Nephron (organoid): ENCODE results near the gene ATF7.

ENCODE experiments used
- H3K27ac Mint-ChIP-seq, 3 experiments: 2 replicates each; pipeline ENCODE4 v1.8.0; 2020; ENCODE audit warnings: mixed read lengths in 3 of 3, mild to moderate bottlenecking in 2 of 3, moderate library complexity in 1 of 3
- H3K27me3 Mint-ChIP-seq: 2 replicates; pipeline ENCODE4 v1.8.0; 2021; ENCODE audit warnings: low read depth, mild to moderate bottlenecking, moderate library complexity, mixed read lengths
- H3K36me3 Mint-ChIP-seq: 2 replicates; pipeline ENCODE4 v1.8.0; 2020; ENCODE audit warnings: low read depth, mixed read lengths
- H3K4me1 Mint-ChIP-seq: 2 replicates; pipeline ENCODE4 v1.8.0; 2020; ENCODE audit warnings: mixed read lengths
- H3K4me3 Mint-ChIP-seq, 3 experiments: 2 replicates each; pipeline ENCODE4 v1.8.0; 2020; ENCODE audit warnings: mild to moderate bottlenecking in 3 of 3, mixed read lengths in 3 of 3, moderate library complexity in 2 of 3
- H3K9me3 Mint-ChIP-seq: 2 replicates; pipeline ENCODE4 v1.8.0; 2020; ENCODE audit warnings: mixed read lengths
- TF ChIP-seq, protein P1 (sequence below), 3 experiments: fragments of 200-600 bp; sonication (generic); IDR thresholded peaks; one replicate each; pipeline ENCODE4 v1.5.0; 2021; ENCODE audit warnings: antibody characterized with exemption in 3 of 3; ENCODE audit not compliant: unreplicated experiment in 3 of 3

Gene ATF7

DNA sequence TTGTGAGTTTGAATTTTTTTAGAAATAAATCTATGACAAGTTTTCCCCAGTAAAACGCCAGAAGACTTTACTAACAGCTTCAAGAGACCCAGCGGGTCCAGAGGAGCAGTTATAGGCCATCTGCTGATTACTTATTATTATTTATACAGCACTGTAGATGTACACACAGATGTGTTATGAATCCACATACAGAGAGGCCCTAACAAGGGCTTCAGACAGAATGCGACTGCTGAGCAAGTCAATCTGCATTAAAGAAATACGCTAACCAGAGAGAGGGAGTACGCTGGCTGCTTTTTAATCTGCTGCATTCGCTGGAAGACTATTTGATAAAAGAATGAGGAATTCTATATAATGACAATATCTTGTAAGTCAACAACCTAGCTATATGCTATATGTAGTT is 32.5 kb downstream of the ATF7 start:
- Mint-ChIP-seq H3K27ac (peak overlapping the region; percentile 92 to 94 (median 93)), H3K27me3 (no peaks in the 10 kb centered on the region), H3K4me3 (peak overlapping the region; percentile 7 to 50 (median 45)), H3K4me1 (peaks cover 72% of the 10 kb centered on the region), H3K36me3 (peaks cover 13% of the 10 kb centered on the region), H3K9me3 (no peaks in the 10 kb centered on the region)
- TF ChIP-seq, protein P1, sequence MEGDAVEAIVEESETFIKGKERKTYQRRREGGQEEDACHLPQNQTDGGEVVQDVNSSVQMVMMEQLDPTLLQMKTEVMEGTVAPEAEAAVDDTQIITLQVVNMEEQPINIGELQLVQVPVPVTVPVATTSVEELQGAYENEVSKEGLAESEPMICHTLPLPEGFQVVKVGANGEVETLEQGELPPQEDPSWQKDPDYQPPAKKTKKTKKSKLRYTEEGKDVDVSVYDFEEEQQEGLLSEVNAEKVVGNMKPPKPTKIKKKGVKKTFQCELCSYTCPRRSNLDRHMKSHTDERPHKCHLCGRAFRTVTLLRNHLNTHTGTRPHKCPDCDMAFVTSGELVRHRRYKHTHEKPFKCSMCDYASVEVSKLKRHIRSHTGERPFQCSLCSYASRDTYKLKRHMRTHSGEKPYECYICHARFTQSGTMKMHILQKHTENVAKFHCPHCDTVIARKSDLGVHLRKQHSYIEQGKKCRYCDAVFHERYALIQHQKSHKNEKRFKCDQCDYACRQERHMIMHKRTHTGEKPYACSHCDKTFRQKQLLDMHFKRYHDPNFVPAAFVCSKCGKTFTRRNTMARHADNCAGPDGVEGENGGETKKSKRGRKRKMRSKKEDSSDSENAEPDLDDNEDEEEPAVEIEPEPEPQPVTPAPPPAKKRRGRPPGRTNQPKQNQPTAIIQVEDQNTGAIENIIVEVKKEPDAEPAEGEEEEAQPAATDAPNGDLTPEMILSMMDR (IDR thresholded peaks at IDR 0.05; ENCODE audit: unreplicated experiment in 3 of 3) = no peak

DNA sequence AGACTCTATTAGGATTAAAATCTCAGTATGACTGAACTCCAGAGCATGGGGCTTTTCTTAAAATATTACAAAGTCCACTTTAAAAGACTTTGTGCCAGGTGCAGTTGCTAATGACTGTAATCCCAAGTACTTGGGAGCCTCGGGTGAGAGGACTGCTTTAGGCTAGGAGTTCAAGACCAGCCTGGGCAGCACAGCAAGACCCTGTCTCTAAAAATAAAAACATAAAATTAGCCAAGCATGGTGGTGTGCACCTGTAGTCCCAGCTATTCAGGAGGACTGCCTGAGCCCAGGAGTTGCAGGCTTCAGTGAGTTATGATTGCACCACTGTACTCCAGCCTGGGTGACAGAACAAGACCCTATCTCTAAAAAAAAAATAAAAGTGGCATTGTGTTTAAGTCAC is 33.2 kb downstream of the ATF7 start:
- Mint-ChIP-seq H3K27me3 (no peaks in the 10 kb centered on the region), H3K4me1 (peaks cover 66% of the 10 kb centered on the region), H3K9me3 (no peaks in the 10 kb centered on the region), H3K36me3 (peaks cover 6% of the 10 kb centered on the region), H3K4me3 (no peak overlapping the region), H3K27ac (peak overlapping the region; percentile 92 to 94 (median 93))
- TF ChIP-seq, protein P1 (IDR thresholded peaks at IDR 0.05; ENCODE audit: unreplicated experiment in 3 of 3) = no peak

DNA sequence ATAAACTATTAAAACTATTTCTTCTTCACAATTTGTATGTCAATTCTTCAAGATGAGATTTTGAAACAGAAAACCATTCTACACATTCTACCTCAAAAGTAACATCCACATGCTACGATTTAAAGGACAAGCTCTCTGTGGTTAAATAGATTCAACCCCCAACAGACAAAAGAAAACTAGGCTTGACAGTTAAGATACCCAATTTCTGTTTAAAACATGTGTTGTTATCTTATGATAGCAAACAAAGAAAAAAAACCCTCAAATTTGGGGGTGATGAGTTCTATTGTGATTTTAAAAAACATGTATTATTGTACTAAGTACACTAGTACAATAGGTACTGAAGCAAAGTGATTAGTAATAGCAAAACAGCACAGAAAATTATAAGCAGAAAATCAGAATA is 33.8 kb downstream of the ATF7 start:
- TF ChIP-seq, protein P1 (IDR thresholded peaks at IDR 0.05; ENCODE audit: unreplicated experiment in 3 of 3) = no peak
- peaks cover 3% of the 10 kb centered on the region for H3K36me3 Mint-ChIP-seq
- H3K9me3 Mint-ChIP-seq = no peaks in the 10 kb centered on the region
- H3K27me3 Mint-ChIP-seq = no peaks in the 10 kb centered on the region
- H3K4me3 Mint-ChIP-seq = peak overlapping the region in 2 of 3 experiments; percentile 15 to 21
- H3K4me1 Mint-ChIP-seq = peaks cover 62% of the 10 kb centered on the region
- peak overlapping the region; percentile 68 to 83 (median 82) for H3K27ac Mint-ChIP-seq

DNA sequence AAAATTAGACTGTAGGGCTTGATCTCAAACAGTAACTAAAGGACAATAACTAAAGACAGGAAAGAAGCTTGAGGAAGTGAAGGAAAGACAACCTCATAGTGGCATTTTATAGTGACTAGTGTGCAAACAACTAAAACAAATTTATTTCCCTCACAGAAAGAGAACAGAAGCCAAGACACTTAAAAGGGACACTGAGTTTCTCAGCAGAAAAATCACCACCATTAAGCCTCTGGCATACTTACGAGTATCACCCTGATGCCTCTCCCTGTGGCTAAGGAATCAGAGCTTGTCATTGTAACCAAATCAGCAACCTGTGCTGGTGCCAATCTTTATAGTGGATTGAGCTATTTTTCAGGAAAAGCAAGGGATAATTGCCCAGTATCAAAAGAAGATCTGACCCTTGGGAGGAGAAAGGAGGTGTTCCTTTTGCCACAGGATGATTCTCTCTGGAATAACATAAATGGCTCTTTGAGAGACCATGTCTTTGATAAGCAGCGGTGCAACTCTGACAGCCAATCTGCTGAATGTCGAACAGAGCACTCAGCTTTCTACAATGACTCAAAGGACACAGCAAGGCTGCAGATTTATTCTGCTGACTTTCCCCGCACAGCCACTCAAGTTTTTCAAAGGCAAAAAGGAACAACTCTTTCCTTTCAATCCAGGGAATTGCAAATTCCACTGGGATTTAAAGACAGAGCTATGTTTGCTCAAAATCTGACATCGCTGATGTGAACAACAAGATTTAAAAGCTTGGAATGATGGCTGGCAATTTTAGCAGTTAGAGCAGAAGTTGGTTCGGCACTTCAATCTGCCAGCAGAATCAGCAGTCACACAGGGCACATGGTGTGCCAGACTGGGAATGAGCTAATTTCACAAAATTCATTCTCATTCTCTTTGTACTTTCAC is 34.6 kb downstream of the ATF7 start:
- H3K27ac Mint-ChIP-seq = peak overlapping the region; percentile 68 to 83 (median 82)
- no peaks in the 10 kb centered on the region for H3K27me3 Mint-ChIP-seq
- H3K4me1 Mint-ChIP-seq = peaks cover 57% of the 10 kb centered on the region

DNA sequence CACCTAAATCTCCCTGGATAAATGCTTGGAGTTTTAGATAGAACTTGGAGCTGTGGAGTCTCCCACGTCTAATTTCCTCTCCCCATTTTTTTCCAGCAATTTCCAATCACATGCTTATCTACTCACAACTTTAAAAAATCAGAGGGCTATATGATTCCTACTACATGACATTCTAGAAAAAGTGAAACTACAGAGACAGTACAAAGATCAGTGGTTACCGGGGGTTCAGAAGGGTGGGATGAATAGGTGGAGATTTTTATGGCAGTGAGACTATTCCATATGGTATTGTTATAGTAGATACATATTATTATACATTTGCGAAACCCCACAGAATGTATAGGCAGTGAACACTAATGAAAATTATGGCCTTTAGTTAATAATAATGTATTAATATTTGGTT is 35.5 kb downstream of the ATF7 start:
- Mint-ChIP-seq H3K27ac (peak overlapping the region; percentile 2 to 30 (median 7)), H3K36me3 (no peaks in the 10 kb centered on the region), H3K27me3 (no peaks in the 10 kb centered on the region), H3K9me3 (no peaks in the 10 kb centered on the region), H3K4me1 (peaks cover 60% of the 10 kb centered on the region), H3K4me3 (no peak overlapping the region)
- TF ChIP-seq, protein P1 (IDR thresholded peaks at IDR 0.05; ENCODE audit: unreplicated experiment in 3 of 3) = no peak

More for the DNA sequence above, 34.6 kb downstream of the ATF7 start:
- TF ChIP-seq, protein P1 (IDR thresholded peaks at IDR 0.05; ENCODE audit: unreplicated experiment in 3 of 3) = no peak
- no peaks in the 10 kb centered on the region for H3K9me3 Mint-ChIP-seq
- peak overlapping the region in 1 of 3 experiments; percentile 37 for H3K4me3 Mint-ChIP-seq
- H3K36me3 Mint-ChIP-seq = no peaks in the 10 kb centered on the region
